GM06990 (cell line): ENCODE measurements around the gene ATP2C2.

Experiments used
- DNase-seq: peaks from one replicate; pipeline ENCODE4 v3.0.0-alpha.2; 2011; ENCODE audit not compliant: insufficient read length; ENCODE audit errors: extremely low read depth
- H3K27me3 ChIP-seq: replicated peaks from 2 replicates; pipeline ENCODE4 v1.6.0; 2011; ENCODE audit warnings: low read length; ENCODE audit not compliant: control insufficient read depth, insufficient read depth
- H3K36me3 ChIP-seq: 2 replicates; pipeline ENCODE4 v1.5.1; 2011; ENCODE audit warnings: low read length; ENCODE audit not compliant: control insufficient read depth, insufficient read depth
- H3K4me3 ChIP-seq: replicated peaks from 2 replicates; pipeline ENCODE4 v1.5.1; 2011; ENCODE audit warnings: low read depth, mild to moderate bottlenecking, control low read depth, low read length
- TF ChIP-seq, protein P1 (sequence below): IDR thresholded peaks from 2 replicates; pipeline ENCODE4 v1.5.1; 2011; ENCODE audit warnings: low read length, control low read depth, mild to moderate bottlenecking, inconsistent platforms; ENCODE audit not compliant: insufficient read depth, poor library complexity, severe bottlenecking

The ATP2C2 gene

DNA sequence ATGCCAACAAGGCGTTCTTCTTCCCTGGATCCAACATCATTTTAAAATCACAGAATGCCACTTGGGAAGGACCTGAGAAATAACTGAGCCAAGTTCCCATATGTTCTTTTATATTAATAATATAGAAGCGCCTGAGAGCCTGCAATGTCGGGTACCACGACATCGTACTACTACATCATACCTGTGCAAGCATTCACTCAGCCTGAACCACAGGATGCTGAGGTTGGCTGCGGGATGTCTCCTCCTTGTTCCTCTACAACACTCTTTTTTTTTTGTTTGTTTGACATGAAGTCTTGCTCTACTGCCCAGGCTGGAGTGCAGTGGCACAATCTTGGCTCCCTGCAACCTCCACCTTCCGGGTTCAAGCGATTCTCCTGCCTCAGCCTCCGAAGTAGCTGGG is 2.1 kb upstream of the ATP2C2 start:
- H3K27me3 ChIP-seq = peaks cover 2% of the 10 kb centered on the region
- TF ChIP-seq, protein P1, sequence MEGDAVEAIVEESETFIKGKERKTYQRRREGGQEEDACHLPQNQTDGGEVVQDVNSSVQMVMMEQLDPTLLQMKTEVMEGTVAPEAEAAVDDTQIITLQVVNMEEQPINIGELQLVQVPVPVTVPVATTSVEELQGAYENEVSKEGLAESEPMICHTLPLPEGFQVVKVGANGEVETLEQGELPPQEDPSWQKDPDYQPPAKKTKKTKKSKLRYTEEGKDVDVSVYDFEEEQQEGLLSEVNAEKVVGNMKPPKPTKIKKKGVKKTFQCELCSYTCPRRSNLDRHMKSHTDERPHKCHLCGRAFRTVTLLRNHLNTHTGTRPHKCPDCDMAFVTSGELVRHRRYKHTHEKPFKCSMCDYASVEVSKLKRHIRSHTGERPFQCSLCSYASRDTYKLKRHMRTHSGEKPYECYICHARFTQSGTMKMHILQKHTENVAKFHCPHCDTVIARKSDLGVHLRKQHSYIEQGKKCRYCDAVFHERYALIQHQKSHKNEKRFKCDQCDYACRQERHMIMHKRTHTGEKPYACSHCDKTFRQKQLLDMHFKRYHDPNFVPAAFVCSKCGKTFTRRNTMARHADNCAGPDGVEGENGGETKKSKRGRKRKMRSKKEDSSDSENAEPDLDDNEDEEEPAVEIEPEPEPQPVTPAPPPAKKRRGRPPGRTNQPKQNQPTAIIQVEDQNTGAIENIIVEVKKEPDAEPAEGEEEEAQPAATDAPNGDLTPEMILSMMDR = no peak
- no peak for DNase-seq
- H3K4me3 ChIP-seq = no peak overlapping the region
- H3K36me3 ChIP-seq = no peaks in the 10 kb centered on the region

DNA sequence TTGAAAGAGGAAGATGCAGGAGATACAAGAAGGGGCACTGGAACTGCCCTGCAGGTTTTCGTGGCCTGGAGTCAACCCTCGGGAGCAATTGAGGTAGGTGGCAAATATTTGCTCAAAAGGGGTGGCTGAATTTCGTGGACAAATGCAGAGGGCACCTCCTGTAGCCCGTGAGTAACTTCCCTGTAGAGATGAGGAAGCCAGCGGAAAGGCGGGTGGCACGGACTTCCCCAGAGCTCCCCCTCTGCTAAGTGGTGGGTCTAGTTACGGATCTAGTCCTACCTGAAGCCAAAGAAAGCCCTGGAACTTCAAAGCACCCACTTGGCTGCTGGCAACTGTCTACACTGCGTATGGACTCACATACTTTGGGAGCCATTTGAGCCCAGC is 1.0 kb upstream of the ATP2C2 start:
- H3K36me3 ChIP-seq = no peaks in the 10 kb centered on the region
- TF ChIP-seq, protein P1 = no peak

DNA sequence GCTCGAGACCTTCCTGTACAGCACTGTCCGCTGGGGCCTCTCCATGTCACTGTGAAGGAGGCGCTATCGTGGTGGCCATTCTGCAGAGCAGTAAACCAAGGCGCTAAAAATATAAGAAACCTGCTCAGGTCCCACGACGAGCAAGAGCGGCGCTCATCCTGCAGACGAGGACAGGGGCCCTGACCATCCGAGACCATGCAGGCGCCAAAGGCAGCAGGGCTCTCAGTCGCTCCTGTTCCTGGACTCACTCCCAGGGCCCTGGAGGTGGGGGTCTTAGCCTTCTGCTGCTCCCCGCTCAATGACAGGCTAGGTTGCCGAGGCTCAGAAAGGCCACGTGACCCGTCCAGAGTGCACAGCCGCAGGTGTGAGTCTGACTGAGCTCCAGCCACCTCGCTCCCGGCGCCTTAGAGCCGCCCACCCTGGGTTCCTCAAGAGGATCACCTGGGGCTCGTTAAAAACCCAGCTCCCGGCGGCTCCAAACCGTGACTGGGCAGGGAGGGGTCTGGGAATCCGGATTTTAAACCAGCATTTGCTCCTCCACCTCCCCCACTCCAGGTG is 509 bp upstream of the ATP2C2 start:
- Histone ChIP-seq H3K4me3 (no peak overlapping the region), H3K27me3 (peaks cover 2% of the 10 kb centered on the region), H3K36me3 (no peaks in the 10 kb centered on the region)
- DNase-seq = no peak
- TF ChIP-seq, protein P1 = no peak

More for the DNA sequence above, 1.0 kb upstream of the ATP2C2 start:
- Histone ChIP-seq H3K27me3 (peaks cover 2% of the 10 kb centered on the region), H3K4me3 (no peak overlapping the region)
- no peak for DNase-seq

DNA sequence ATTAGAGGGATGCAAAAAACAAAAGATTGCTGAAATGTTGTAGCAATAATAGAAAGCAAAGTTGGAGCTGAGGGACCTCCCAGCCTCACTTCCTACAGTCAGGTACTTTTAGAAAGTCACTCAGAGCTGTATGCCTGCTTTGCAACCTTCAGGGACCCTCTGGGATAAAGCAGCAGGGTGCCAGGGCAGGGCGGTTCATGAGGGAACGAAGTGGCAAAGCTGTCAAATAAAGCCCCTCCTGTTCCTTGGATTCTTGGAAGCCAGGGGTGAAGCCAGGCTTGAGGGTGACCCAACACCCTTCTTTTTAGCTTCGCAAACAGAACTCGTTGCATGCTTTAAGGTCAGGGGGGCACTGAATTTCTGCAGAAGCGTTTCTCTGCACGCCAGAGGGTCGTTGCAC is 767 bp downstream of the ATP2C2 start:
- DNase-seq = no peak
- TF ChIP-seq, protein P1 = no peak
- Histone ChIP-seq H3K27me3 (peaks cover 2% of the 10 kb centered on the region), H3K4me3 (no peak overlapping the region), H3K36me3 (no peaks in the 10 kb centered on the region)

DNA sequence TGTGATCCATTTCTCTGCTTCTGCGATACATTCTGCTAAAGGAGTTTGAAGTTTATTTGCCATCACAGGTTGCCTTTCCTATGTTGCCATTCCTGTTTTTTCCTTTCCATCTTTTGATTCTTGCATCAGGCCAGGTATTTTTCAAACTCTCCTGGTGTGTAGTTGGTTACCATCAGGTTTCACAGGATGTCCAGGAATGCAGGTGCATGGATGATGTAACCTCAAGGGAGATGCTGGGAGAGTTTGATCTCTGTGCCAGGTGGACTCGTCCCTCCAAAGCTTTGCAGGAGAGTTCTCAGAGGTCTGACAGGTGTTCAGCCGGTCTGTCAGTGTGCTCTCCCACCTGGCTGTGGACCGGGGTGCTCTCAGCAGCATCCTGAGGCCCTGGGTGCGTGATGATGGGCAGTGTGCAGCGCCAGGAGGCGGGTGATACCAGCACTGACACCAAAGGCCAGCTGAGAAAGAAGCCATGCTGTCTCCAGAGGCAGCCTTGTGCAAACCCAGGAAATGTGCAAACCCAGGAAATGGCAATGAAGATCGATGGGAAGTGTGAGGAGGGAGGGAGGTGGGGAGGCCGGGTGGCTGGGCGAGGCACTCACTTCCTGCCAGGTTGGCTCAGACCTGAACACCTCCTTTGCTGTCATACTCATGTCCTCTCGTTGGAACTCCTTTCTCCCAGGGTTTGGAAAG is 1.7 kb downstream of the ATP2C2 start:
- Histone ChIP-seq H3K4me3 (no peak overlapping the region), H3K27me3 (peaks cover 2% of the 10 kb centered on the region), H3K36me3 (no peaks in the 10 kb centered on the region)
- TF ChIP-seq, protein P1 = no peak
- DNase-seq = no peak
